ENCODE measurements around the gene XXYLT1.

GRCh38 chr3:195115600-195116406 lies 155.2 kb downstream of the XXYLT1 start:
- TF ChIP-seq CTCF (IDR thresholded peaks at IDR 0.05) (no peak), POLR2A (IDR thresholded peaks at IDR 0.05) (no peak)

All from vagina (tissue), 2 donors.